CD4-positive, alpha-beta T cell treated with Interleukin-2 at 100 ng/mL for 4 hours (primary cell): ENCODE measurements around the gene NOL4L.

ENCODE experiments used
- DNase-seq: peaks from one replicate; pipeline ENCODE4 v3.0.0-alpha.2; 2020; ENCODE audit warnings: low spot score

The NOL4L gene

DNA sequence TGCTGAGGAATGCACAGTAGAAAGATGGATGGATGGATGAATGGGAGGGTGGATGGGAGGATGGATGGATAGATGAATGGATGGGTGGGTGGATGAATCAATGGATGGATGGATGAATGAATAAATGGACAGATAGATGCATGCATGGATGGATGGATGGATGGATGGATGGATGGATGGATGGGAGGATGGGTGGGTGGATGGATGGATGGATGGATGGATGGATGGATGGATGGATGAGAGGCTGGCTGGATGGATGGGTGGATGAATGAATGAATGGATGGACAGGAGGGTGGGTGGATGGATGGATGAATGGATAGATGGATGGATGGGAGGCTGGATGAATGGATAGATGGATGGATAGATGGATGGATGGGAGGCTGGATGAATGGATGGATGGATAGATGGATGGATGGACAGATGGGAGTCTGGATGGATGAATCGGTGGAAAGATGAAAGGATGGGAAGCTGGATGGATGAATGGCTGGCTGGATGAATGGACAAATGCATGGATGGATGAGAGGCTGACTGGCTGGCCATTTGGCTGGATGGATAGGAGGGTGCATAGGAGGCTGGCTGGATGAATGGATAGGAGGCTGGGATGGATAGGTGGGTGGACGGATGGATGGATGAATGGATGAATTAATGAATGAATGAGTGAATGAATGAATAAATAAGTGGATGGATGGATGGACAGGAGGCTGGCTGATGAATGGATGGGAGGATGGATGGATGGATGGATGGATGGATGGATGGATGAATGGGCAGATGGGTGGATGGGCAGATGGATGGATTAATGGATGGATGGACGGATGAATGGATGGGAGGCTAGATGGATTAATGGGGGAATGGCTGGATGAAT lies 28.3 kb upstream of the NOL4L start:
- no peak for DNase-seq

DNA sequence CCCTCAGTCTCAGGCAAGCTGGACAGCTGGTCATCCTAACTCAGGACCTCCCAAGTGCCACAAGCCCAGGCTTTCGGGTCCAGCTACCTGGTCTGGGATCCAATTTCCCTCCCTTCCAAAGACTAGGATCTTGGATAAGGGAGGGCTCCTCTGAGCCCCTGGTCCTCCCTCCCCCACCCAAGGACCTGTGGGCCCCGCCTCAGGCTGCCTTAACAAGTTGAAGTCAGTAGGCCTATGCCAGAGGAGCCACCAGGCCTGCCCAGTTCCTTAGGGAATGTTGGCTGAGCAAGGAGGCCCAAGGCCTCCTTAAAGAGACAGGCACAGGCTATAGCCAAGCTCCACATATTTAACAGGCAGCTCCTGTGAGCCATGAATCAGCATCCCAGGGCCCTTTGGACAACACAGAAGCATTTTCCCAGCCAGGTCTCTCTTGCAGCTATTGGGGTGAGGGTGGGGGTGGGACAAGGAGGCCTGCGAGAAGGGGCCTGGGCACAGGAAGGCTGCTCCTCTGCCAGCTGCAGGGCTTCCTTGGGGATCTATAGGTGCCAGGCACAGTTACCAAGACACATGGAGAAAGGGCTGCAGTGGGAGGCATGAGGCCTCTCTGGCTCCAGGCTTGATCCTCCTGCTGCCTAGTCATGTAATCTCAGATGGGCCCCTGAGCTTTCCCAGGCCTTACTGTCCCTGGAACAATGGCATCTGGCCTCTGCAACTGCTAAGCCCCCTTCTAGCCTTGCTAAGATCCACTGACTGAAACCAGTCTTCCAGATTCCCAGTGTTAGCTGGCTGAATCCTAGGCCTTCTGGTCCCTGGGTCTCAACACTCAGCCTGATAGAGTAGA lies 27.4 kb upstream of the NOL4L start:
- DNase-seq, result no peak

DNA sequence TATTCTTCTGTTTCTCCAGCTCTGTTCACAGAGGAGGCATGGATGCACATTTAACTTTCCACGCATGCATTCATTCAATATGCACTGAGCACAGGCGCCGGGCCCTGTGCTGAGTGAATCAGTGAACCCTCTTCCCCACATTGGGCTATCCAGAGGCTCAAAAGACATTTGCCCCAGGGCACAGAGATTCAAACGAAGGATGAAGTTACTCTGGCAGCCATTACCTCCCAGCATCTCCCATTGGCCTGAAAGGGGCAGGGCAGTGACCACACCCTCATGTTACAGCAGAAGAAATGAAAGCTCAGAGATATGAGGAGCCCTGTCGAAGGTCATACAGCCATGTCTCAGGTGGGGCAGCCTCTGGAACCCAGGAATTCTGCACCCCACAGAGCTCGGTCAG lies 26.7 kb upstream of the NOL4L start:
- DNase-seq, result no peak

DNA sequence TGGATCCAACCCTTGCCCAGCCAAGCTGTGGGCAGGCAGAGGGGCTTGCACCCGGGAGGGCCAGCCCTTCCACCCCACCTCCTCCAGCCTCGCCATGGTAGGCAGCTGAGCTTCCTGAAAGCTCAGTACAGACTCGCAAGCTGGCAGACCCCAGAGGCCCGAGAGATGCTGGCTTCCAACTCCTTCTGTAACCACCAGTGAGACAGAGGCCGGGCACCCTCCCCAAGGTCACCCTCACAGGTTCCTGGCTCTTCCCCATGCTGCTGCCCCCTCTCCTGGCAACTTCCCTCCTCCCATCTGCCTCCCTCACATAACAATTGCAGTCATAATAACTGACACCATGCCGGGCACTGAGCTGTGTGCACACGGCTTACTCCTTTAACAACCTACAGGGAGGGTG lies 26.2 kb upstream of the NOL4L start:
- DNase-seq, result no peak

DNA sequence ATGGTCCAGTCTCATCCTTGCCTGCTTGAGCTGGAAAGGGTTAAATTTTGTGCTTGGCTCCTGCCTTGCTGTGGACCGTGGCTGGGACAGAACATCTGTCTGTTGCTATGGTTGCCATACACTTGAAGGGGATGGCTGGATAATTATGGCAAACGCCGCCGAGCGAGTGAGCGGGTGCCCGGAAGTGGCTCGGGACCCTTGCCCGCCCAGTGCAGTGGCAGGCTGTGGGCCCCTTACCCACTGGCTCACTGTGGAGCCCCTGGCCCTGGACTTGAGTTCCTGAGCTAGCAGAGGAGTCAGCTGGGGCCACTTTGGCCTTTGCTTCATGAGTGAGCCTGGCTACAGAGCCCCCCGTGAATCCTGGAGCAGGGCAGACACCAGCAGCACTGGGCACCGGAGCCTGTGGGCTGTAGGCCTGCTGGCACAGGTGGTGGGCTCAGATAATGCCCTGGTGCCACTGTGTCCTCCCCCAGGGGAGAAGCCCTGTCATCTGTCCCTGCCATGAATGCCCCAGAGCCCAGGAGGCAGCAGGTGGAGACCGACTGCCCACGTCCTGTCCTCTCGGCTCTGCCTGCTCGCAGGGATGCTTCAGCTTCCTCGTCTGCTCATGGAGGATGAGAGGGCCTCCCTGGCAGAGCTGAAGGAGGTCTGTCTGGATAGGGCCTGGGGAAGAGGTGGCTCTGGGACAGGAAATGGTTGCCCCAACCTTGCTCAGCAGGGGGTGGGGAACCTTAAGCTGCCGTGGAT lies 25.5 kb upstream of the NOL4L start:
- DNase-seq, result no peak

GRCh38 chr20:32609993-32610392 lies 24.9 kb upstream of the NOL4L start:
- no peak for DNase-seq

GRCh38 chr20:32609111-32609773 lies 24.1 kb upstream of the NOL4L start:
- DNase-seq, result no peak

GRCh38 chr20:32608664-32609015 lies 23.5 kb upstream of the NOL4L start:
- DNase-seq, result no peak

DNA sequence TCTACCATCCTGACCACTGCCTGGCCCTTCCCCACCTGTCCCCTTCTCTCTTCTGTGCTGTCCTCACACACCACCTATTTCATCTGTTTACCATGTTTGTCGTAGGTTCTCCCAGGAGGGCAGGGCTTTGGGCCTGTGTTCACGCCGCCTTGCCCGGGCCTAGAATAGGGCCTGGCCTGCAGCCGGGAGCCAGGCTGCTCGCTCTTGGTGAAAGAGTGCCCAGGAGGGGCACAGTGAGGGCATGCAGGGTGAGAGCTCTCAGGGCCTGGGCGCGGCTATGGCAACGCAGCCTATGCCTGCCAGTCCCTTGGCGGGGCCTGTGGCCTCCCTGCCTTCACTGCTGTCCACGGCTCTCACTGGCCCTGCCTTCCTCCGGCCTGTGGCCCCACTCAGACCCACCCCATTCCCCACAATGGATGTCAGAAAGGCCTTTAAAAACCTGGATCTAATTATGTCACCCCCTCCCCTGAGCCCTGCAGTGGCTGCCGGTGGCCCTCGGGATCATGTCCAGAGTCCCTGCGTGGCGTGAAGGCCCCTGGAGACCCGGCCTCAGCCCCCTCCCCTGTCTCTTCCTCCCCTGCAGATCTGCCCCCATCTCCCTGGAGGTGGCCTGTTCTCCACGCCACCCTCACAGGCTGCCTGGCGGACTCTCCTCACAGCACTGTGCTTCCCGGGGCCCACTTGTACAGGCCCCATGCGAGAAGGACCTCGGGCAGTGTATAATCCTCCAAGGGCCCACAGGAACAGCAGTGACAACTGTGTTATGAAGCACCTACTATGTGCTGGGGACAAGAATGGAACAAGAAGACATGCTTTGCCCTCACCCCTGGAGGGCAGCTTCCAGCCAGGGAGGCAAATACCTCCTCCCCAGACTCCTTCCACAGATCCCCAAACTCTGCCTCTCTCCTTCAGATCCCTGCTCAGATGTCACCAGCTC lies 22.9 kb upstream of the NOL4L start:
- DNase-seq, result no peak

DNA sequence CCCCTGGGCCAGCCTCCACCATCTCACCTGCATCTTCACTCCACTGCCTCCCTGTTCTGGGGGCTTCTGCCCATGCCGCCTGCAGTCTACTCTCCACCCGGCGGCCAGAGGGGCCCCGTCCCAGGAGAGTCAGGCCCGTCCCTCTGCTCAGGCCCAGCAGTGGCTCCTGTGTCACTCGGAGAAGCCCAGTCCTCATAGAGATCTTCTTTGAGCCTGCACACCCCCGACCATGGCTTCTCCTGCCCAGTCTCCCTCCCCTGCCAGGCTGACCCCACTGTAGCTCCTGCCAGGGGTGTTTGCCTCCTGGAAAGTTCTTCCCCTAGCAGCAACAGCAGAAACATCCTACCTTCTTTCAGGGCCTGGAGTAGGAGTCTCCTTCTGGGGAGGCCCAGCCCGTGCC lies 22.2 kb upstream of the NOL4L start:
- no peak for DNase-seq

GRCh38 chr20:32606790-32607189 lies 21.7 kb upstream of the NOL4L start:
- no peak for DNase-seq

- no peak for DNase-seq
These were observed 21.0 kb upstream of the NOL4L start for GRCh38 chr20:32606107-32606506.

DNA sequence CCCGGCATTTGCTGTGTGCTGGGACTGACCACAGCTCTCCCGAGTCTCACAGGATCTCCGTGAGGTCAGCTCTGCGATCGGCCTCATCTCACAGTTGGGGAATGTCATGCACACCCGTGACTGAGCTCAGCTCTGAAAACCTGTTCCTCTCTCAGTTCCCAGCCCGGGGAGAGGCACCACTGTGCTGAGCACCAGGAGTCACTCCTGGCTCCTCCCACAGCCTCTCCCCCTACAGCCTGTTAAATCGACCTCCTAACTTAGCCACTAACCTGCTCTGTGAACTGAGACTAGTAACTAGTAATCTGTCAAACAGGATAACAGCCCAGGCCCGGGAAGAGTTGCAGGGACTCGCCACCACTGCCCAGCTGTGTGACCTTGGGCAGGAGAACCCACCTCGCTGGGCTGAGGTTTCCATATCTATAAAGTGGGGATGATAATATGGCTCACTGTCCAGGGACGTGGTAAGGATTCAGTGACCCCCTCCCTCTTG lies 20.1 kb upstream of the NOL4L start:
- no peak for DNase-seq

DNA sequence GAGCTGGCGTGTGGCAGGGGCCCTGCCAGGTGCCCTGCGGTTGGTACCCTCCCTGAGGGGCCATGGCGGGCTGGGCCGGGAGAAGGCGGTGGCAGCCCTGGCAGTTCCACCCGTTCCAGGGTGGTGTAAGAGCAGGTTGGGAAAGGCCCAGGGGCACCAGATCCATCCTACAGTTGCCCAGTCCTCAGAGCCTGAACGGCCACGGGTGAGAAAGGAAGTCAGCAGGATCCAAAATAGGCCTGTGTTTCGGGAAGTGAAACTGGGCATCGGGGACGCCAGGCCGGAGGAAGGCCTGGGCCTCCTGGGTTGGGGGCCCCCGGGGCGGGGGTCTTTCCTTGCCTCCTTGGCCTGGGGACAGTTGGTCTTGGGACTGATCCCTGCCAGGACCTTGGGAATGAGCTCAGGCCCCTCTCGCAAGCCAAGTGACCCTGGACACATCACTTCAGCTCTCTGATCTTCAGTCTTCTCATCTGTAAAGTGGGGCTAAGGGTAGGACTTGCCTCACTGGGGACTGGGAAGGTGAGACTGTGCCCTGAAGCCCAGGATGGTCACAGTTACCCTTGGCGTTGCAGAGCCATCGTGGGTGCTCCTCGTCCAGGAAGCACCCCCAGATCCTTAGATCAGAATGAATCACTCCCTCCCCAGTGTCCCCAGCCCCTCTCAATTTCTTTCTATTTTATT lies 18.1 kb upstream of the NOL4L start:
- no peak for DNase-seq

DNA sequence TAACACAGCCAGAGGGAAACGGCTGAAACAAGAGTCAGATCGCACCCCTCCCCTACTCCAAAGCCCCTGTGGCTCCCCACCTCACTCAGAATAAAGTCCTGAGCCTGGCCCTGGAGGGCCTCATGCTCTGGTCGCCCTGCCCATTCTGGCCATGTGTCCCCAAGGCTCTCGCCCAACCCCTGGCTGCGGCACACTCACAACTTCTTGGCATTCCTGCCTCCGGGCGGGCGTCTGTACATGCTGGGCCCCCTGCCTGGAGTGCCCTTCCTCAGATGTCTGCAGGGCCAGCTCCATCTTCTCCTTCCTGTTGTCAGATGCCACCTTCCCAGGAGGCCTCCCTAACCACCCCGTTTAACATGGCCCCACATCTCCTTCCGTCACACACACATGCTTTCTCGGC lies 17.1 kb upstream of the NOL4L start:
- DNase-seq, result no peak

DNA sequence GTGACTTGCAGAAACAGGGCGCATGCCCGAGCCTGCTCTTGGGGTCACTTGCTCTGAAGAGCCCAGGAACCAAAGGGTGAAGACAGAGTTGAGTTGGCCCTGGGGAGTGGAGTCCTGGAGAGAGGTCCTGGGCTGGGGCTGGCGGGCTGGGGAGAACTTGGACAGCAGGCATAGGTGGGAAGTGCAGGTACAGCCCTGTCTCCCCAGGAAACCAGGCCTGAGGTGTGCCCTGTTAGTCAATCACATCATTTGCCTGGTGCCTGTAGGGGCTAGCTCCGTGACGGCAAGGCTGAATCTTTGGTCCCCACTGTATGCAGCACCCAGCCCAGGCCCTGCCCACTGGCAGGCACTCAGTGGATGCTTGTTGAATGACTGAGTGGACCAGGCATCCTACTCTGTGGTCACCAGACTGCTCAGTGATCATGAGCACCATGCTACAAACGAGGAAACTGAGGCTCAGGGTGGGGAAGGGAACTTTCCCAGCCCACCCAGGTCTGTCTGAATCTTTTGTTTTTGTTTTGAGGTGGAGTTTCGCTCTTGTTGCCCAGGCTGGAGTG lies 15.6 kb upstream of the NOL4L start:
- no peak for DNase-seq

- DNase-seq, result no peak
These were observed 14.7 kb upstream of the NOL4L start for GRCh38 chr20:32599783-32600340.

- DNase-seq, result no peak
These were observed 13.5 kb upstream of the NOL4L start for GRCh38 chr20:32598606-32599005.

GRCh38 chr20:32597714-32598113 lies 12.6 kb upstream of the NOL4L start:
- DNase-seq, result no peak
